ENCODE measurements around the gene SEMA3F. TPM values are rescaled to one million over a fixed set of nuclear protein-coding genes. Genes with fewer than 3 reads are reported as not detected.

Gene SEMA3F
- total and polyA plus RNA-seq, 5 donors = 7.3 to 15.2 (median 10.1) TPM

GRCh38 chr3:50146316-50146901, 8.7 kb upstream of the SEMA3F start:
- intact Hi-C loops (cut with DNase I) = no loop called here
- DNase-seq (no peak), ATAC-seq (no peak)
- Histone ChIP-seq H3K27me3 (ENCODE audit: control insufficient read depth, insufficient read depth) (no peaks in the 10 kb centered on the region), H3K4me3 (ENCODE audit: low read length) (no peak overlapping the region), H3K27ac (ENCODE audit: low read length) (no peak overlapping the region), H3K4me1 (ENCODE audit: control insufficient read depth, insufficient read depth, low read length) (no peaks in the 10 kb centered on the region), H3K9me3 (ENCODE audit: control insufficient read depth, low read length) (no peaks in the 10 kb centered on the region)
- WGBS = 92% methylated on average over 3 of the region's 3 CpGs

- intact Hi-C loops (cut with DNase I) = no loop called here
- 94% methylated on average over 7 of the region's 7 CpGs for WGBS
- Histone ChIP-seq H3K9me3 (ENCODE audit: control insufficient read depth, low read length) (no peaks in the 10 kb centered on the region), H3K27ac (ENCODE audit: low read length) (no peak overlapping the region), H3K4me3 (ENCODE audit: low read length) (no peak overlapping the region), H3K4me1 (ENCODE audit: control insufficient read depth, insufficient read depth, low read length) (no peaks in the 10 kb centered on the region), H3K27me3 (ENCODE audit: control insufficient read depth, insufficient read depth) (no peaks in the 10 kb centered on the region)
- ATAC-seq = no peak
- no peak for DNase-seq
Observed at GRCh38 chr3:50147016-50147415, 8.1 kb upstream of the SEMA3F start.

GRCh38 chr3:50147447-50147846, 7.7 kb upstream of the SEMA3F start:
- Histone ChIP-seq H3K9me3 (ENCODE audit: control insufficient read depth, low read length) (no peaks in the 10 kb centered on the region), H3K27ac (ENCODE audit: low read length) (no peak overlapping the region), H3K4me1 (ENCODE audit: control insufficient read depth, insufficient read depth, low read length) (no peaks in the 10 kb centered on the region), H3K27me3 (ENCODE audit: control insufficient read depth, insufficient read depth) (no peaks in the 10 kb centered on the region), H3K4me3 (ENCODE audit: low read length) (no peak overlapping the region)
- no peak for ATAC-seq
- 84% methylated on average over 2 of the region's 2 CpGs for WGBS
- intact Hi-C loops (cut with DNase I) = no loop called here
- DNase-seq = no peak

GRCh38 chr3:50147861-50148260, 7.3 kb upstream of the SEMA3F start:
- WGBS = 63% methylated on average over 6 of the region's 6 CpGs

GRCh38 chr3:50150404-50150750, 4.7 kb upstream of the SEMA3F start:
- ATAC-seq (no peak), DNase-seq (no peak)
- H3K9me3 ChIP-seq (ENCODE audit: control insufficient read depth, low read length) = no peaks in the 10 kb centered on the region
- intact Hi-C loops (cut with DNase I) = no loop called here
- 98% methylated on average over 1 of the region's 1 CpG for WGBS
- H3K4me1 ChIP-seq (ENCODE audit: control insufficient read depth, insufficient read depth, low read length) = no peaks in the 10 kb centered on the region
- H3K4me3 ChIP-seq (ENCODE audit: low read length) = no peak overlapping the region
- no peaks in the 10 kb centered on the region for H3K27me3 ChIP-seq (ENCODE audit: control insufficient read depth, insufficient read depth)
- no peak overlapping the region for H3K27ac ChIP-seq (ENCODE audit: low read length)

More at GRCh38 chr3:50147861-50148260, 7.3 kb upstream of the SEMA3F start:
- Histone ChIP-seq H3K4me3 (ENCODE audit: low read length) (no peak overlapping the region), H3K27me3 (ENCODE audit: control insufficient read depth, insufficient read depth) (no peaks in the 10 kb centered on the region), H3K27ac (ENCODE audit: low read length) (no peak overlapping the region), H3K4me1 (ENCODE audit: control insufficient read depth, insufficient read depth, low read length) (no peaks in the 10 kb centered on the region), H3K9me3 (ENCODE audit: control insufficient read depth, low read length) (no peaks in the 10 kb centered on the region)
- intact Hi-C loops (cut with DNase I) = no loop called here
- DNase-seq (no peak), ATAC-seq (no peak)

GRCh38 chr3:50150863-50151686, 4.0 kb upstream of the SEMA3F start:
- ATAC-seq = no peak
- WGBS = 85% methylated on average over 18 of the region's 18 CpGs
- intact Hi-C loops (cut with DNase I) = no loop called here
- no peak for DNase-seq
- H3K27ac ChIP-seq (ENCODE audit: low read length) = no peak overlapping the region
- no peaks in the 10 kb centered on the region for H3K4me1 ChIP-seq (ENCODE audit: control insufficient read depth, insufficient read depth, low read length)
- H3K9me3 ChIP-seq (ENCODE audit: control insufficient read depth, low read length) = no peaks in the 10 kb centered on the region
- H3K27me3 ChIP-seq (ENCODE audit: control insufficient read depth, insufficient read depth) = no peaks in the 10 kb centered on the region
- no peak overlapping the region for H3K4me3 ChIP-seq (ENCODE audit: low read length)

- Histone ChIP-seq H3K4me3 (ENCODE audit: low read length) (no peak overlapping the region), H3K27me3 (ENCODE audit: control insufficient read depth, insufficient read depth) (no peaks in the 10 kb centered on the region), H3K4me1 (ENCODE audit: control insufficient read depth, insufficient read depth, low read length) (no peaks in the 10 kb centered on the region), H3K9me3 (ENCODE audit: control insufficient read depth, low read length) (no peaks in the 10 kb centered on the region), H3K27ac (ENCODE audit: low read length) (no peak overlapping the region)
- no peak for DNase-seq
- 77% methylated on average over 5 of the region's 5 CpGs for WGBS
- intact Hi-C loops (cut with DNase I) = no loop called here
- no peak for ATAC-seq
Observed at GRCh38 chr3:50151728-50152127, 3.4 kb upstream of the SEMA3F start.

GRCh38 chr3:50153782-50154475, 1.2 kb upstream of the SEMA3F start:
- Histone ChIP-seq H3K9me3 (ENCODE audit: control insufficient read depth, low read length) (no peaks in the 10 kb centered on the region), H3K27ac (ENCODE audit: low read length) (no peak overlapping the region), H3K4me1 (ENCODE audit: control insufficient read depth, insufficient read depth, low read length) (no peaks in the 10 kb centered on the region), H3K27me3 (ENCODE audit: control insufficient read depth, insufficient read depth) (no peaks in the 10 kb centered on the region), H3K4me3 (ENCODE audit: low read length) (no peak overlapping the region)
- WGBS = 63% methylated on average over 9 of the region's 9 CpGs
- intact Hi-C loops (cut with DNase I) = no loop called here
- ATAC-seq = no peak
- DNase-seq = no peak

GRCh38 chr3:50154476-50154839, 666 bp upstream of the SEMA3F start:
- no peaks in the 10 kb centered on the region for H3K4me1 ChIP-seq (ENCODE audit: control insufficient read depth, insufficient read depth, low read length)
- intact Hi-C loops (cut with DNase I) = no loop called here

GRCh38 chr3:50155491-50155878, 361 bp downstream of the SEMA3F start:
- peak overlapping the region; percentile 40 for H3K27ac ChIP-seq (ENCODE audit: low read length)
- no peak for ATAC-seq
- H3K4me1 ChIP-seq (ENCODE audit: control insufficient read depth, insufficient read depth, low read length) = no peaks in the 10 kb centered on the region
- H3K4me3 ChIP-seq (ENCODE audit: low read length) = peak overlapping the region; percentile 60
- intact Hi-C loops (cut with DNase I) = no loop called here
- no peaks in the 10 kb centered on the region for H3K9me3 ChIP-seq (ENCODE audit: control insufficient read depth, low read length)
- 3% methylated on average over 37 of the region's 37 CpGs for WGBS
- H3K27me3 ChIP-seq (ENCODE audit: control insufficient read depth, insufficient read depth) = no peaks in the 10 kb centered on the region
- no peak for DNase-seq

More at GRCh38 chr3:50154476-50154839, 666 bp upstream of the SEMA3F start:
- Histone ChIP-seq H3K9me3 (ENCODE audit: control insufficient read depth, low read length) (no peaks in the 10 kb centered on the region), H3K4me3 (ENCODE audit: low read length) (peak overlapping the region; percentile 60), H3K27ac (ENCODE audit: low read length) (no peak overlapping the region), H3K27me3 (ENCODE audit: control insufficient read depth, insufficient read depth) (no peaks in the 10 kb centered on the region)
- peak; percentile 36 to 54 for ATAC-seq
- WGBS = 4% methylated on average over 34 of the region's 34 CpGs
- no peak for DNase-seq

- Histone ChIP-seq H3K4me3 (ENCODE audit: low read length) (peak overlapping the region; percentile 60), H3K27me3 (ENCODE audit: control insufficient read depth, insufficient read depth) (no peaks in the 10 kb centered on the region), H3K27ac (ENCODE audit: low read length) (peak overlapping the region; percentile 56), H3K4me1 (ENCODE audit: control insufficient read depth, insufficient read depth, low read length) (no peaks in the 10 kb centered on the region), H3K9me3 (ENCODE audit: control insufficient read depth, low read length) (no peaks in the 10 kb centered on the region)
- ATAC-seq (no peak), DNase-seq (no peak)
- intact Hi-C loops (cut with DNase I) = loop anchor here in 1 of 4 donors (2.0 kb wide), 1 partner anchor 33 kb away; no protein-coding TSS in a partner anchor
- 39% methylated on average over 13 of the region's 13 CpGs for WGBS
Observed at GRCh38 chr3:50155891-50156290, 767 bp downstream of the SEMA3F start.

All from right cardiac atrium (tissue), 5 donors.